Activated CD4-positive, alpha-beta T cell treated with anti-CD3 and anti-CD28 coated beads, Interleukin-10, Interleukin-2, amounts not matched to agents 100 ng/mL and 50 ng/mL, durations not matched to agents 16 hours and 8 hours (primary cell): Measurements from ENCODE around the gene ELK4.

Source experiments
- DNase-seq: peaks from one replicate; pipeline ENCODE4 v3.0.0-alpha.2; 2020

Gene ELK4

GRCh38 chr1:205626216-205626615, 5.6 kb downstream of the ELK4 start:
- no peak for DNase-seq

- no peak for DNase-seq
These were observed 8.2 kb downstream of the ELK4 start for GRCh38 chr1:205623646-205624045.

GRCh38 chr1:205620269-205620668, 11.5 kb downstream of the ELK4 start:
- DNase-seq, result no peak

GRCh38 chr1:205619376-205619775, 12.4 kb downstream of the ELK4 start:
- DNase-seq, result no peak

GRCh38 chr1:205616563-205617293, 15.1 kb downstream of the ELK4 start:
- peak; percentile 16 for DNase-seq

GRCh38 chr1:205615789-205616188, 16.0 kb downstream of the ELK4 start:
- no peak for DNase-seq

- no peak for DNase-seq
These were observed 17.9 kb downstream of the ELK4 start for GRCh38 chr1:205613854-205614412.

- DNase-seq, result no peak
These were observed 19.3 kb downstream of the ELK4 start for GRCh38 chr1:205612556-205612955.

GRCh38 chr1:205612104-205612503, 19.7 kb downstream of the ELK4 start:
- no peak for DNase-seq

GRCh38 chr1:205610901-205611466, 20.8 kb downstream of the ELK4 start:
- DNase-seq, result peak; percentile 21

GRCh38 chr1:205610036-205610435, 21.8 kb downstream of the ELK4 start:
- DNase-seq, result no peak

GRCh38 chr1:205604825-205605505, 26.8 kb downstream of the ELK4 start:
- no peak for DNase-seq

- DNase-seq, result no peak
These were observed 27.8 kb downstream of the ELK4 start for GRCh38 chr1:205604059-205604458.

- no peak for DNase-seq
These were observed 30.6 kb downstream of the ELK4 start for GRCh38 chr1:205601205-205601604.

GRCh38 chr1:205600085-205600484, 31.7 kb downstream of the ELK4 start:
- DNase-seq, result peak; percentile 70

- DNase-seq, result no peak
These were observed 32.2 kb downstream of the ELK4 start for GRCh38 chr1:205599669-205600042.

- DNase-seq, result no peak
These were observed 32.8 kb downstream of the ELK4 start for GRCh38 chr1:205598841-205599668.

- DNase-seq, result no peak
These were observed 34.0 kb downstream of the ELK4 start for GRCh38 chr1:205597691-205598314.

GRCh38 chr1:205596876-205597275, 34.9 kb downstream of the ELK4 start:
- no peak for DNase-seq

- DNase-seq, result no peak
These were observed 36.0 kb downstream of the ELK4 start for GRCh38 chr1:205595861-205596260.

- no peak for DNase-seq
These were observed 36.4 kb downstream of the ELK4 start for GRCh38 chr1:205595435-205595834.

GRCh38 chr1:205594846-205595245, 37.0 kb downstream of the ELK4 start:
- DNase-seq, result no peak

- DNase-seq, result no peak
These were observed 37.8 kb downstream of the ELK4 start for GRCh38 chr1:205593967-205594366.
